Ishikawa (cell line): ENCODE measurements around the gene MC1R.

Source experiments
- CEBPB ChIP-seq: IDR thresholded peaks from 2 replicates; pipeline ENCODE4 v1.6.1; 2012
- REST ChIP-seq: IDR thresholded peaks from 2 replicates; pipeline ENCODE4 v1.6.1; 2012; ENCODE audit warnings: low read depth, mild to moderate bottlenecking
- TAF1 ChIP-seq: IDR thresholded peaks from 2 replicates; pipeline ENCODE4 v1.6.1; 2012; ENCODE audit warnings: low read depth, mild to moderate bottlenecking
- TEAD4 ChIP-seq: IDR thresholded peaks from 2 replicates; pipeline ENCODE4 v1.6.1; 2012

GRCh38 chr16:89964201-89964600 is 45.5 kb downstream of the MC1R start:
- TF ChIP-seq CEBPB = no peak
- no peak for TF ChIP-seq TEAD4
- TF ChIP-seq TAF1 = no peak
- TF ChIP-seq REST = no peak
